K562 (cell line): ENCODE data around the gene RGPD8. TPM values are rescaled to one million over a fixed set of nuclear protein-coding genes. Genes with fewer than 3 reads are reported as not detected.

ENCODE experiments used
- BCLAF1 ChIP-seq, 2 experiments: fragments of 450-650 bp in 1 of 2; IDR thresholded peaks; 2 replicates each; pipeline ENCODE4 v1.6.1; 2011 to 2017; ENCODE audit warnings: low read depth in 2 of 2, antibody characterized with exemption in 1 of 2, borderline replicate concordance in 1 of 2, low read length in 1 of 2, mild to moderate bottlenecking in 1 of 2, mixed read lengths in 1 of 2; ENCODE audit not compliant: control insufficient read depth in 1 of 2
- THAP12 ChIP-seq: fragments of 250-450 bp; sonication (Bioruptor Pico); IDR thresholded peaks from 2 replicates; pipeline ENCODE4 v1.9.0; 2021; ENCODE audit warnings: mild to moderate bottlenecking, inconsistent platforms
- polyA plus RNA-seq, 8 experiments: library from polyadenylated mRNA; depleted of rRNA in 4 of 8; stranded (reverse) in 5 of 8; unstranded in 3 of 8; fragments of >200 nt; fragmentation: Nextera tagmentation in 2 of 8; fragmentation: Illumina TruSeq in 1 of 8; extraction: Ambion mirVana in 2 of 8; extraction: Trizol in 1 of 8; gene quantifications; 2 replicates each; pipeline versions ENCODE4 v1.2.1 to v1.2.3, GENCODE V29; 2011 to 2014; ENCODE audit warnings: inconsistent platforms in 1 of 8, missing spikeins in 1 of 8
- total RNA-seq, 7 experiments: library from RNA; depleted of rRNA in 6 of 7; stranded (reverse); fragments of >200 nt in 6 of 7; fragmentation: Illumina TruSeq in 2 of 7; extraction: Trizol in 2 of 7; gene quantifications; 2 replicates each; pipeline versions ENCODE4 v1.2.1 to v1.2.3, GENCODE V29; 2011 to 2021; ENCODE audit warnings: low replicate concordance in 1 of 7

Gene RGPD8
- total and polyA plus RNA-seq, 9 of the 15 experiments (the other 6 are each of a cell fraction or from before 2014, with no cell fraction given): 0.03 to 0.47 (median 0.12) TPM; not detected in 1

GRCh38 chr2:112474844-112475486 lies 41.5 kb upstream of the RGPD8 start (continued):
- TF ChIP-seq BCLAF1 (IDR thresholded peaks at IDR 0.05; ENCODE audit: borderline replicate concordance in 1 of 2, control insufficient read depth in 1 of 2, low read depth in 2 of 2, low read length in 1 of 2) (no peak), THAP12 (CRISPR knock-in tag) (no peak)
